ENCODE measurements around the gene IL10RB. TPM values are rescaled to one million over a fixed set of nuclear protein-coding genes. Genes with fewer than 3 reads are reported as not detected.

Gene IL10RB
- total RNA-seq, 4 donors from 2014 or later: 33.5 to 58.3 (median 39.1) TPM

GRCh38 chr21:33339918-33340317 lies 73.8 kb downstream of the IL10RB start:
- no peak for TF ChIP-seq CTCF (IDR thresholded peaks at IDR 0.05)
- ATAC-seq (ENCODE audit: low FRiP score): no peak
- DNase-seq (ENCODE audit: low spot score): no peak

- DNase-seq (ENCODE audit: low spot score) (no peak), ATAC-seq (ENCODE audit: low FRiP score) (no peak)
- TF ChIP-seq CTCF (IDR thresholded peaks at IDR 0.05): no peak
These were observed 79.6 kb downstream of the IL10RB start for GRCh38 chr21:33345751-33346238.

Other genes starting within 250 kb of the IL10RB start
- gene OLIG2, start 240.4 kb upstream of the IL10RB start, total RNA-seq: not detected
- gene OLIG1, start 196.2 kb upstream of the IL10RB start, total RNA-seq: not detected
- gene IFNAR2, start 36.4 kb upstream of the IL10RB start, total RNA-seq: 10 to 100 TPM; 13.5 to 32.9 (median 26.2) TPM
- gene IFNAR1, start 58.6 kb downstream of the IL10RB start, total RNA-seq: 10 to 100 TPM; 36.2 to 53.3 (median 42.4) TPM
- 100 to 1,000 TPM in 1 of 4 donors, 10 to 100 TPM in 3; 69.5 to 121 (median 82.4) TPM for gene IFNGR2, start 137.0 kb downstream of the IL10RB start, total RNA-seq
- gene TMEM50B, start 213.6 kb downstream of the IL10RB start, total RNA-seq: 10 to 100 TPM; 53.8 to 83.5 (median 57.0) TPM
- gene DNAJC28, start 225.3 kb downstream of the IL10RB start, total RNA-seq: 1 to 10 TPM; 1.0 to 2.0 (median 1.3) TPM

All from omental fat pad (tissue), 4 donors.